ENCODE data around the gene BARD1.
"Not testable (repeated sequence)": the region's sequence is repeated elsewhere in the genome, so short reads cannot be mapped to it uniquely, and the experiment has no call there.

Gene BARD1

GRCh38 chr2:214713080-214713830 is 96.2 kb downstream of the BARD1 start:
- Histone ChIP-seq H3K27ac (ENCODE audit: low read depth, low read length) (no peak overlapping the region), H3K36me3 (ENCODE audit: insufficient read depth, low read length) (no peaks in the 10 kb centered on the region), H3K4me3 (ENCODE audit: low read depth in 1 of 2, low read length in 2 of 2) (no peak overlapping the region), H3K9ac (ENCODE audit: low read length) (no peak overlapping the region), H3K9me3 (ENCODE audit: low read length) (no peaks in the 10 kb centered on the region), H3K4me1 (ENCODE audit: insufficient read depth, low read length) (no peaks in the 10 kb centered on the region), H3K27me3 (ENCODE audit: control insufficient read depth in 1 of 2, insufficient read depth in 2 of 2, low read length in 2 of 2) (no peaks in the 10 kb centered on the region)

- no peak overlapping the region for H3K4me3 ChIP-seq (ENCODE audit: low read depth in 1 of 2, low read length in 2 of 2)
- no peaks in the 10 kb centered on the region for H3K4me1 ChIP-seq (ENCODE audit: insufficient read depth, low read length)
- no peaks in the 10 kb centered on the region for H3K9me3 ChIP-seq (ENCODE audit: low read length)
- H3K36me3 ChIP-seq (ENCODE audit: insufficient read depth, low read length), result no peaks in the 10 kb centered on the region
- H3K27me3 ChIP-seq (ENCODE audit: control insufficient read depth in 1 of 2, insufficient read depth in 2 of 2, low read length in 2 of 2), result no peaks in the 10 kb centered on the region
- H3K9ac ChIP-seq (ENCODE audit: low read length), result no peak overlapping the region
- H3K27ac ChIP-seq (ENCODE audit: low read depth, low read length), result no peak overlapping the region
These were observed 98.8 kb downstream of the BARD1 start for GRCh38 chr2:214710729-214711128.

- no peak overlapping the region for H3K27ac ChIP-seq (ENCODE audit: low read depth, low read length)
- H3K9ac ChIP-seq (ENCODE audit: low read length), result no peak overlapping the region
- no peak overlapping the region for H3K4me3 ChIP-seq (ENCODE audit: low read depth in 1 of 2, low read length in 2 of 2)
- H3K9me3 ChIP-seq (ENCODE audit: low read length), result no peaks in the 10 kb centered on the region
- no peaks in the 10 kb centered on the region for H3K4me1 ChIP-seq (ENCODE audit: insufficient read depth, low read length)
- H3K27me3 ChIP-seq (ENCODE audit: control insufficient read depth in 1 of 2, insufficient read depth in 2 of 2, low read length in 2 of 2), result no peaks in the 10 kb centered on the region
- no peaks in the 10 kb centered on the region for H3K36me3 ChIP-seq (ENCODE audit: insufficient read depth, low read length)
These were observed 102.5 kb downstream of the BARD1 start for GRCh38 chr2:214706986-214707385.

GRCh38 chr2:214699236-214699635 is 110.2 kb downstream of the BARD1 start:
- H3K36me3 ChIP-seq (ENCODE audit: insufficient read depth, low read length), result no peaks in the 10 kb centered on the region

GRCh38 chr2:214696681-214697080 is 112.8 kb downstream of the BARD1 start:
- H3K27ac ChIP-seq (ENCODE audit: low read depth, low read length), result no peak overlapping the region
- H3K4me1 ChIP-seq (ENCODE audit: insufficient read depth, low read length), result no peaks in the 10 kb centered on the region
- H3K9ac ChIP-seq (ENCODE audit: low read length), result no peak overlapping the region
- H3K4me3 ChIP-seq (ENCODE audit: low read depth in 1 of 2, low read length in 2 of 2), result no peak overlapping the region
- no peaks in the 10 kb centered on the region for H3K36me3 ChIP-seq (ENCODE audit: insufficient read depth, low read length)
- H3K9me3 ChIP-seq (ENCODE audit: low read length), result no peaks in the 10 kb centered on the region
- no peaks in the 10 kb centered on the region for H3K27me3 ChIP-seq (ENCODE audit: control insufficient read depth in 1 of 2, insufficient read depth in 2 of 2, low read length in 2 of 2)

More at GRCh38 chr2:214699236-214699635, 110.2 kb downstream of the BARD1 start:
- Histone ChIP-seq H3K9me3 (ENCODE audit: low read length) (no peaks in the 10 kb centered on the region), H3K4me3 (ENCODE audit: low read depth in 1 of 2, low read length in 2 of 2) (no peak overlapping the region), H3K4me1 (ENCODE audit: insufficient read depth, low read length) (no peaks in the 10 kb centered on the region), H3K27me3 (ENCODE audit: control insufficient read depth in 1 of 2, insufficient read depth in 2 of 2, low read length in 2 of 2) (no peaks in the 10 kb centered on the region), H3K27ac (ENCODE audit: low read depth, low read length) (no peak overlapping the region), H3K9ac (ENCODE audit: low read length) (no peak overlapping the region)

- no peak overlapping the region for H3K4me3 ChIP-seq (ENCODE audit: low read depth in 1 of 2, low read length in 2 of 2)
- no peaks in the 10 kb centered on the region for H3K27me3 ChIP-seq (ENCODE audit: control insufficient read depth in 1 of 2, insufficient read depth in 2 of 2, low read length in 2 of 2)
- no peaks in the 10 kb centered on the region for H3K4me1 ChIP-seq (ENCODE audit: insufficient read depth, low read length)
- H3K27ac ChIP-seq (ENCODE audit: low read depth, low read length), result no peak overlapping the region
- H3K9ac ChIP-seq (ENCODE audit: low read length), result no peak overlapping the region
- H3K36me3 ChIP-seq (ENCODE audit: insufficient read depth, low read length), result no peaks in the 10 kb centered on the region
- H3K9me3 ChIP-seq (ENCODE audit: low read length), result no peaks in the 10 kb centered on the region
These were observed 113.7 kb downstream of the BARD1 start for GRCh38 chr2:214695789-214696188.

GRCh38 chr2:214683557-214683956 is 125.9 kb downstream of the BARD1 start:
- H3K4me1 ChIP-seq (ENCODE audit: insufficient read depth, low read length); H3K9ac ChIP-seq (ENCODE audit: low read length); H3K36me3 ChIP-seq (ENCODE audit: insufficient read depth, low read length); H3K27me3 ChIP-seq (ENCODE audit: control insufficient read depth in 1 of 2, insufficient read depth in 2 of 2, low read length in 2 of 2); H3K4me3 ChIP-seq (ENCODE audit: low read depth in 1 of 2, low read length in 2 of 2); H3K27ac ChIP-seq (ENCODE audit: low read depth, low read length); H3K9me3 ChIP-seq (ENCODE audit: low read length): not testable (repeated sequence)

GRCh38 chr2:214679736-214680135 is 129.7 kb downstream of the BARD1 start:
- Histone ChIP-seq H3K27me3 (ENCODE audit: control insufficient read depth in 1 of 2, insufficient read depth in 2 of 2, low read length in 2 of 2) (no peaks in the 10 kb centered on the region), H3K27ac (ENCODE audit: low read depth, low read length) (no peak overlapping the region), H3K36me3 (ENCODE audit: insufficient read depth, low read length) (no peaks in the 10 kb centered on the region), H3K9ac (ENCODE audit: low read length) (no peak overlapping the region), H3K4me1 (ENCODE audit: insufficient read depth, low read length) (no peaks in the 10 kb centered on the region), H3K9me3 (ENCODE audit: low read length) (no peaks in the 10 kb centered on the region), H3K4me3 (ENCODE audit: low read depth in 1 of 2, low read length in 2 of 2) (no peak overlapping the region)

- Histone ChIP-seq H3K9me3 (ENCODE audit: low read length) (no peaks in the 10 kb centered on the region), H3K27ac (ENCODE audit: low read depth, low read length) (no peak overlapping the region), H3K9ac (ENCODE audit: low read length) (no peak overlapping the region), H3K36me3 (ENCODE audit: insufficient read depth, low read length) (no peaks in the 10 kb centered on the region), H3K4me3 (ENCODE audit: low read depth in 1 of 2, low read length in 2 of 2) (no peak overlapping the region), H3K27me3 (ENCODE audit: control insufficient read depth in 1 of 2, insufficient read depth in 2 of 2, low read length in 2 of 2) (no peaks in the 10 kb centered on the region), H3K4me1 (ENCODE audit: insufficient read depth, low read length) (no peaks in the 10 kb centered on the region)
These were observed 132.9 kb downstream of the BARD1 start for GRCh38 chr2:214676421-214677089.
